NOMO-1 (cell line): ENCODE results near the gene PSKH1.
"Not testable (repeated sequence)": the region's sequence is repeated elsewhere in the genome, so short reads cannot be mapped to it uniquely, and the experiment has no call there.

ENCODE experiments used
- DNase-seq, 2 experiments: peaks; one replicate each; lab custom pipeline; 2025; ENCODE audit not compliant: unreplicated experiment in 2 of 2; lab: John Stamatoyannopoulos, UW

Gene PSKH1

GRCh38 chr16:67885545-67885944 is 7.5 kb upstream of the PSKH1 start:
- DNase-seq = no peak

GRCh38 chr16:67885976-67886375 is 7.1 kb upstream of the PSKH1 start:
- DNase-seq = no peak

GRCh38 chr16:67886387-67886786 is 6.7 kb upstream of the PSKH1 start:
- no peak for DNase-seq

- DNase-seq = no peak
Observed at GRCh38 chr16:67888331-67888730, 4.7 kb upstream of the PSKH1 start.

- DNase-seq = no peak
Observed at GRCh38 chr16:67892375-67892774, 679 bp upstream of the PSKH1 start.

- DNase-seq = peak in 1 of 2 experiments; percentile 9
Observed at GRCh38 chr16:67893743-67894399, 817 bp downstream of the PSKH1 start.

GRCh38 chr16:67897231-67897630 is 4.2 kb downstream of the PSKH1 start:
- DNase-seq = no peak

GRCh38 chr16:67901734-67902133 is 8.7 kb downstream of the PSKH1 start:
- DNase-seq = no peak

GRCh38 chr16:67902831-67903230 is 9.8 kb downstream of the PSKH1 start:
- DNase-seq = no peak

GRCh38 chr16:67907397-67908180 is 14.5 kb downstream of the PSKH1 start:
- no peak for DNase-seq

- DNase-seq = no peak
Observed at GRCh38 chr16:67909056-67909742, 16.1 kb downstream of the PSKH1 start.

GRCh38 chr16:67910158-67910557 is 17.1 kb downstream of the PSKH1 start:
- DNase-seq = no peak

- DNase-seq = no peak
Observed at GRCh38 chr16:67914758-67915495, 21.9 kb downstream of the PSKH1 start.

- not testable (repeated sequence) for DNase-seq
Observed at GRCh38 chr16:67915496-67915769, 22.4 kb downstream of the PSKH1 start.

GRCh38 chr16:67915831-67916723 is 23.0 kb downstream of the PSKH1 start:
- no peak for DNase-seq

- no peak for DNase-seq
Observed at GRCh38 chr16:67917140-67917851, 24.2 kb downstream of the PSKH1 start.

- DNase-seq = no peak
Observed at GRCh38 chr16:67917852-67918236, 24.8 kb downstream of the PSKH1 start.

- no peak for DNase-seq
Observed at GRCh38 chr16:67919622-67920221, 26.7 kb downstream of the PSKH1 start.

GRCh38 chr16:67922221-67922620 is 29.2 kb downstream of the PSKH1 start:
- DNase-seq = no peak
